ENCODE measurements around the gene CISH.

The CISH gene

DNA sequence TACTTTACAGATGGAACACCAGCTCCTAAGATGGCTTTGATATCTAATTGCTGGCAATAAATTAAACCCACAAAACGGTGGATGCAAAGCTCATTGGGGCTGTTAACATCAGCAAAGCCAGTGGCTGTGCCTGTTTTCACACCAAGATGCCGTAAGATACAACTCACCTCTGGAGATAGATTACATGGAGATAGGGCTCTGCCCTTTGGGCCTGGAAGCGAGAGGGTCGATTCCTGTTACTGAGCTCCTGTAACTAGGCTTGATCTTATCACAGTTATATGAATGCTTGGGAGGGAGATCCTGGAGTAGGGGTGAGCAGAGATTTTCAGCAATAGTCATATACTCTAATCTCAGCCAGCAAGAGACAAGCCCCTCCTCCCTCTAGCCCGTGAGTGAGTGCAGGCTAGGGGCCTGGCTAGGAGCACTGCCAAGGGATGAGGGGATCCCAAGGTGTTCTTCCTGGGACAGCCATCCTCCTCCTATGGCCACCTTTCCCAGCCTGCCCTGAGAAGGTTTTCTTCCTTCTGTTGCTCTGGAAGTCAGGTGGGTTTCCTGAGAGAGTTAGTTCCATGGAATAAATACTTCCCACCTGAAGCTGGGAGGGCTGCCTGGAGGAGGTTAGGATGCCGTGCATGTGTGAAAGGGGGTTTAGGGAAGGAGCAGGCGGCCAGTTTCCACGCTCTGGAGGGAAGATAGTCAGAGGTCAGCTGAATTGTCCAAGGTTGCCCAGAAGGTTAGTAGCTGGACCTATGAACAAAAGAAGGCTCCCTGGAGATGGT lies 45.0 kb upstream of the CISH start:
- no peak overlapping the region for H3K4me3 ChIP-seq (ENCODE audit: control insufficient read depth, low read depth, low read length)
- DNase-seq (ENCODE audit: low read depth), result no peak
- TF ChIP-seq, protein P1, sequence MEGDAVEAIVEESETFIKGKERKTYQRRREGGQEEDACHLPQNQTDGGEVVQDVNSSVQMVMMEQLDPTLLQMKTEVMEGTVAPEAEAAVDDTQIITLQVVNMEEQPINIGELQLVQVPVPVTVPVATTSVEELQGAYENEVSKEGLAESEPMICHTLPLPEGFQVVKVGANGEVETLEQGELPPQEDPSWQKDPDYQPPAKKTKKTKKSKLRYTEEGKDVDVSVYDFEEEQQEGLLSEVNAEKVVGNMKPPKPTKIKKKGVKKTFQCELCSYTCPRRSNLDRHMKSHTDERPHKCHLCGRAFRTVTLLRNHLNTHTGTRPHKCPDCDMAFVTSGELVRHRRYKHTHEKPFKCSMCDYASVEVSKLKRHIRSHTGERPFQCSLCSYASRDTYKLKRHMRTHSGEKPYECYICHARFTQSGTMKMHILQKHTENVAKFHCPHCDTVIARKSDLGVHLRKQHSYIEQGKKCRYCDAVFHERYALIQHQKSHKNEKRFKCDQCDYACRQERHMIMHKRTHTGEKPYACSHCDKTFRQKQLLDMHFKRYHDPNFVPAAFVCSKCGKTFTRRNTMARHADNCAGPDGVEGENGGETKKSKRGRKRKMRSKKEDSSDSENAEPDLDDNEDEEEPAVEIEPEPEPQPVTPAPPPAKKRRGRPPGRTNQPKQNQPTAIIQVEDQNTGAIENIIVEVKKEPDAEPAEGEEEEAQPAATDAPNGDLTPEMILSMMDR (IDR thresholded peaks at IDR 0.05; ENCODE audit: control insufficient read depth, insufficient read depth, low read depth, low read length, missing control alignments), result no peak

DNA sequence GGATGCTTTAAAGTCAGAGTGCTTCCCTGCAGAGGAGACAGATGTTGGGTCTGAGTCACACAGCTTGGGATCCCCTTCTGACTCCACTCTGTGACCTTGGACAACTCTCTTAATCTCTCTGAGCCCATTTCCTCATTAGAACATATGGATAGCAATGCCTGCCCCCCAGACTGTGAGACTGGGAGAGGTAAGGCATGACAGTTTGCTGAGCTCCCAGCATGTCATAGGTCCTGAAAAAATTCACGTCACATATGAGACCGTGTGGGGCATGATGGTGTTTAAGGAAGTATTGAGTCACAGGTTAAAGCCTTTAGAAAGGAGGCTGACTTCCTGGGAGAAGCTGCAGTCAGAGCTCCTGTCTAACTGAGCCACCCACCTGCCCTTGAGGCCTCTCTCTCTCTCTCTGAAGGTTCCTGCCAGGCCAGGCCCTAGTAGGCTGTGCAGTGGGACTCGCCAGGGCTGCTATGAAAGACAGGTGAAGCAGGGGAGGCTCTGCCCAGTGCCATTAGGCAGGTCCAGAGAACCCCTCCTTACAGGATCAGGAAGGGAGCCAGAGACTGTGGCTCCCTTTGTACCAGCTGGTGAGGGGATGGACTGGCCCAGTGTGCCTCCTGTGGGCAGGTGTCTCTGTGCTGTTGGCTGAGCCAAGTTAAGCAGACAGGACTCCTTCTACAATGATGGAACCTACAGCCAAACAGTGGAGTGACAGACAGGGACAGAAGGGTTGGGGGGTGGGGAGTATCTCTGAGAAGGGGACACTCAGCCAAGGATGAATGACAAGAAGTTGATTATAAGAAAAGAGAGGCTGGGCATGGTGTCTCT lies 43.6 kb upstream of the CISH start:
- TF ChIP-seq, protein P1 (IDR thresholded peaks at IDR 0.05; ENCODE audit: control insufficient read depth, insufficient read depth, low read depth, low read length, missing control alignments), result no peak
- DNase-seq (ENCODE audit: low read depth), result no peak
- no peak overlapping the region for H3K4me3 ChIP-seq (ENCODE audit: control insufficient read depth, low read depth, low read length)

DNA sequence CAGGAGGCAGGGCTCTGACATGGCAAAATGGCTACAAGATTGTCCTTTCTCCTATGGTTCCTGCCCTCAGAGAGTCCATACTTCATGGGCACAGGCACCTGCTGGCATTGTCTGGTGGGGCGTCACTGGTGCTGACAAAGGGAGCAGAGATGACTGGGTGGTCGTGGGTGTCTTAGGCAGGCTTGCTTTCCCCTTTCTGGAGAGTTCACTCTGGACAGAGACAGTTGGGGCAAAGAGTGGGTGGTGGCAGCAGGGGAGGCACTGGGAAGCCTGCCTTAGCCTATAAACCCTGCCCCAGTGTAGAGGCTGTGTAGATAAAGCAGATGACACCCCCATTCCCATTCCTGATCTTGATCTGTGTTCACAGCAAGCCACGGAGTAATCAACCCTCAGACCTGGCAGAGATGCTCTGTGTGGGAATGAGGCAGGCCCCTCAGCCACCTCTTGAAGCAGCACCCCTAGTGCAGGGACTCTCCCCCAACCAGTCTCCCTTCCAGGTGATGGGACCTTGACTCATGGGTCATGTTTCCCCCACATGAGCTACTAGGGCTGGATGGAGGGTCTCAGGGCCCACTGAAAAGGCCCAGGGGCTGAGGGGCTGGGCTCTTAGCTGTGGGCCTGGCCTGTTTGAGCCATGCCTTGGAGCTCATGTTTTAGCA lies 42.5 kb upstream of the CISH start:
- TF ChIP-seq, protein P1 (IDR thresholded peaks at IDR 0.05; ENCODE audit: control insufficient read depth, insufficient read depth, low read depth, low read length, missing control alignments), result no peak
- DNase-seq (ENCODE audit: low read depth), result no peak
- H3K4me3 ChIP-seq (ENCODE audit: control insufficient read depth, low read depth, low read length), result no peak overlapping the region

DNA sequence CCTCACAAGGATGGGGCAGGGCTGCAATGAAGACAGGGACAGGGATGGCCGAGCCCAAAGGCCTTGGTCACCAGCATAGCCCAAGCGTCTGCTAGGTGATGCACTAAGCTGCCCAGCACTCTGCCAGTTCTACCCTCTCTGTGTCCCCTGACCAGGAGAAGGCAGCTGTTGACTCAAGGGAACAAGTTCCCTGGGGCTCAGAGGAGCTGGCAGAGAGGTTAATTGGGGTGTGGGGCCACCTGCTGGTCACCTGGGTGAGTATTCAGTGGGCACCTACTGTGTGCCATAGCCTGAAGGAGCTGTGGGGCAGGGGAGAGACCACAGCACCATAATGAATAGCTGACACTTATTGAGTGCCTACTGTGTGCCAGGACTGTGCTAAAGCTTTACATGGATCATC lies 41.1 kb upstream of the CISH start:
- no peak overlapping the region for H3K4me3 ChIP-seq (ENCODE audit: control insufficient read depth, low read depth, low read length)
- DNase-seq (ENCODE audit: low read depth), result no peak
- TF ChIP-seq, protein P1 (IDR thresholded peaks at IDR 0.05; ENCODE audit: control insufficient read depth, insufficient read depth, low read depth, low read length, missing control alignments), result peak; percentile 35

DNA sequence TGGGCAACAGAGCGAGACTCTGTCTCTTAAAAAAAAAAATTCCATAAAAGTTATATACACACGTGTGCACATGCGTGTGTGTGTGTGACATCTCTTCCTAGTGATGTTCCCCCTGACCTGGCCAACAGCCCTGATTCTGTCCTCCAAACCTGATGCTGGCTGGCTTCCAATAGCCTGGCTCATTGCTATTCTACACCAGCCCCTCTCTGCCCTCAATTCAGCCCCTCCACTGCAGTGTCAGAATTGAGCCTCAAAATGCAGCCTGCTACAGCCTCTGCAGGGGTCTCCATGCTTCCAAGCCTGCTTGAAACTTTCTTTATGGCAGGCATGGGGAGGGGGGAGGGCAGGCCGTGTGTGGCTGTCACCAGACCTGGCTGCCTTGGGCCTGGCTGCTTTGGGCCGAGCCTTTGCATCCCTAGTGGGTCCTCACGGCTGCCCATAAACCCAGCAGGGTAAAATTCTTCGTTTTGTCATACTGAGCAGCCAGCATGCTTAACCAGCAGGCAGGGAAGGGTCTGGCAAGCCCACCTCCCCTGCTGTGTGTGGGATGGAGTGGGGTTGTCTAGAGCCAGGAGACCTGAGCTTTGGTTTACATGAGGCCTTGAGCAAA lies 40.5 kb upstream of the CISH start:
- TF ChIP-seq, protein P1 (IDR thresholded peaks at IDR 0.05; ENCODE audit: control insufficient read depth, insufficient read depth, low read depth, low read length, missing control alignments), result no peak
- DNase-seq (ENCODE audit: low read depth), result no peak
- H3K4me3 ChIP-seq (ENCODE audit: control insufficient read depth, low read depth, low read length), result no peak overlapping the region

DNA sequence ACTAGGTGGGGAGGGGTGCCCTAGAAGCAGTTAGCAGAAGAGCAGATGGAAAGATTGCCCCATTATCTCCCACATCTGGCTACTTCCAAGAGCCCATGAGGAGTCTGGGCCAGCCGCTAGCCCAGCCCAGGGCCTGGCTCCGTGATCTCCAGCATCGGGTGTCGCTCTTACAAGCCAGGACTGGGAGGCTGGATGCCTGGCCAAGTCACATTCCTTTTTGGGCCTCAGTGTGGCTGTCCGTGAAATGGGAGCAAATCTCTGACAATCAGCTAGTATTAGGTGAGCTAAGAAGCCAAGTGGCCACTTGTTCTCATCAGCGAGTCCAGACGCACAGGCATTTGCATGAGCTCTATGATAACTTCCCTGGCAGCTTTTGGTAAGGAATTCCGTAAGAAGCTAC lies 39.9 kb upstream of the CISH start:
- no peak overlapping the region for H3K4me3 ChIP-seq (ENCODE audit: control insufficient read depth, low read depth, low read length)
- TF ChIP-seq, protein P1 (IDR thresholded peaks at IDR 0.05; ENCODE audit: control insufficient read depth, insufficient read depth, low read depth, low read length, missing control alignments), result no peak
- DNase-seq (ENCODE audit: low read depth), result no peak
